ENCODE data around the gene AKT1S1. TPM values are rescaled to one million over a fixed set of nuclear protein-coding genes. Genes with fewer than 3 reads are reported as not detected.

Gene AKT1S1
- total RNA-seq, 2 experiments from 2014 or later: 17.5 to 18.9 TPM

DNA sequence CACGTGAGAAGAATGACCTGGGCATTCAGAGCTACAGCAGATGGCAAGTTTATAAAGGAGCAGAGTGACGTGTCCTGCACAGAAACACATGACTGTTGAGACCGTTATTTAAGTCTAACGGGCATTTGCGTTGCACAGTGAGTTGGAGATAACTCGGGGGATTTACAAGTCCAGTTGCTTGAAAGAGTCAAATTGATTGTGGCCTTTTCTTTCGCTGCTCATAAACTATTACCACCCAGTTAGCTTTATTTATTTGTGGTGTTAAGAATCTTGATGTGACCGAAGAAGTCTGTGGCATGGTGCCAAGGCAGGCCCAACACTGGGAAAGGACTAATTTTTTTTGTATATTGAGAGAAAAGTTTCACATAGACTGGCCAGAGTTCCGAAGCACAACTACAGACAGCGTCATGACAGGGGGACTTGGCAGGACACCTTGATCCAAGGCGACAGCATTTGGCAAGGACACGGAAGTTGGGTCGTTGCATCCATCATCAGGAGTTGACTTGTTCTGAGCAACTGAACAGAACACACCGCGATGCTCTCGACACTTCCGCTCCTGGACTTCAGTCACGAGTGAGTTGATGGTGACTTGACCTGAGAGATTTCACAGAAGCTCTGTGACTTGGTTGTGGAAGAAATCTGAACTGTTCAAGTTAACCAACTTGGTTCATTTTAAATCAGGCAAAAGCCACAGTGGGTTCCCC, 38.1 kb downstream of the AKT1S1 start:
- Mint-ChIP-seq H3K27ac (no peak overlapping the region), H3K4me3 (no peak overlapping the region), H3K9me3 (no peaks in the 10 kb centered on the region), H3K4me1 (peaks cover 3% of the 10 kb centered on the region), H3K27me3 (no peaks in the 10 kb centered on the region), H3K36me3 (ENCODE audit: low read depth) (peaks cover 34% of the 10 kb centered on the region)
- ChIA-PET CTCF (interaction anchor here (1.1 kb wide), 1 partner anchor 9 kb away, joined by 4 read pairs; no protein-coding TSS in a partner anchor), POLR2A (no interaction called here)
- no peak for DNase-seq

DNA sequence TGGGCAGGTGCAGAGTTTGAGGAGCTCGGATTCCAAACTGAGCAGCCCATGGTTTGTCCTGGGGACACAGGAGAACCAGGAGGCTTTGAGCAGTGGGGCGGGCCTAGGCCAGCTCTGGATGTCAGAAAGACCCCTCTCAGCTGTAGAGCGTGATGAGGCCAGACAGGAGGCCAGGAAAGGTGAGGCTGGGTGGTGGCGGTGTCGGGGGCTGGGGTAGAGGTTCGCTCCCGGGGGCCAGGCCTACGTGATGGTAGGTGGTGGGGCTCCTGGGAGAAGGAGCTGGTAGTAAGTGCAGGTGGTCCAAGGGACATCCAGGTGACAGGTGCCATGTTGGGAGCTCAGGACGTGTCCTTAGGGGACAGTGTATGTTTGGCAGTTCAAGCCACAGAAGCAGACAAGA, 39.7 kb downstream of the AKT1S1 start:
- ChIA-PET CTCF (interaction anchor here (0.6 to 1.6 kb wide), 2 partner anchors 13 to 1297 kb away, joined by 3 read pairs; no protein-coding TSS in a partner anchor), POLR2A (no interaction called here)
- Mint-ChIP-seq H3K27me3 (no peaks in the 10 kb centered on the region), H3K27ac (no peak overlapping the region), H3K9me3 (no peaks in the 10 kb centered on the region), H3K36me3 (ENCODE audit: low read depth) (peaks cover 40% of the 10 kb centered on the region), H3K4me1 (peaks cover 9% of the 10 kb centered on the region), H3K4me3 (no peak overlapping the region)
- DNase-seq: no peak

DNA sequence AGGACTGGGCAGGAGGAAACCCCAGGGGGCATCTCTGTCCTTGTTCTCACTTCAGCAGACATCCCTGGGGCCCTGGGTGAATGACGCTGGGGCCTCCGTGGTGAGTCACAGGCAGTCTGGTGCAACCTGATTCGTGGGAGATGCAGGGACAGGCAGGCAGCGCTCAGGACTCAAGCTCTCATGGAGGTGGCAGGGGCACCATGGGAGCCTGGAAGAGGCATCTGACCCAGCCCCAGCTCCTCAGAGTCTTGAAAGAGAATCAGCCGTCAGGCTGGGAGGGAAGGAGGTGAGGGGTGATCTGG, 40.2 kb downstream of the AKT1S1 start:
- Mint-ChIP-seq H3K4me1 (peaks cover 14% of the 10 kb centered on the region), H3K9me3 (no peaks in the 10 kb centered on the region), H3K4me3 (no peak overlapping the region), H3K27ac (peak overlapping the region; percentile 46), H3K36me3 (ENCODE audit: low read depth) (peaks cover 41% of the 10 kb centered on the region), H3K27me3 (no peaks in the 10 kb centered on the region)
- POLR2A ChIA-PET: no interaction called here
- no peak for DNase-seq
- CTCF ChIA-PET: interaction anchor here (1.6 kb wide), 1 partner anchor 13 kb away, joined by 3 read pairs; no protein-coding TSS in a partner anchor

DNA sequence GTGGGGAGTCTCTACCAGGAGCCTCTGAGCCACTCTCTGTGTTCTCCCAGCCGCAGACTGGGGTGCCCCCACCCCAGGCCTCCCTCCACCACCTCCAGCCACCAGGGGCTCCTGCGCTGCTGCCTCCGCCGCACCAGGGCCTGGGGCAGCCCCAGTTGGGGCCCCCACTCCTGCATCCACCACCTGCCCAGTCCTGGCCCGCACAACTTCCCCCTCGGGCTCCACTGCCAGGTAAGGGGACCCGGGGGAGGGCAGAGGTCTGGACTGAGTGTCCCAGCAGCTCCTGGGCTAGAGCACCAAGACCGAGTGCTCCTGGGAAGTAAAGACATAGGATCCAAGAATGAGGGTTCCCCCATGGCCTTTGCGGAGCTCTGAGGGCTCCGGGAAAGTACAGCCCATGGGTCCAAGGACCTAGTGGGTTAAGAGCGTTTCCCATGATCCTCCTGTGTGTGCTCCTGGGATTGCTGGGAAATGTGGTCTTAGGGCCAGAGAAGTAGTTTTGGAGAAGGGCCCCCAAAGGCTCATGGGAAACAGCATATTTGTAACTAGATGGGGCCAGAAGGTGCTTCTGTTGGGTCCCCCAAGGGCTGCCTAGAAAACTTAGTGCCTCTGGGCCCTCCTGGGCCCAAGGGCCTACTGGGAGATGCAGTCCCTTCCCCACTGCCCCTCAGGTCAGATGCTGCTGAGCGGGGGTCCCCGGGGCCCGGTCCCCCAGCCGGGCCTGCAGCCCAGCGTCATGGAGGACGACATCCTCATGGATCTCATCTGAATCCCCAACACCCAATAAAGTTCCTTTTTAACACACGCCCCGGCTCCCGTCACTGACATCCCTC, 40.8 kb downstream of the AKT1S1 start:
- Mint-ChIP-seq H3K4me1 (peaks cover 18% of the 10 kb centered on the region), H3K27me3 (no peaks in the 10 kb centered on the region), H3K36me3 (ENCODE audit: low read depth) (peaks cover 44% of the 10 kb centered on the region), H3K9me3 (no peaks in the 10 kb centered on the region), H3K27ac (no peak overlapping the region), H3K4me3 (no peak overlapping the region)
- no peak for DNase-seq
- CTCF ChIA-PET: interaction anchor here (1.6 kb wide), 1 partner anchor 12 kb away, joined by 3 read pairs; no protein-coding TSS in a partner anchor
- POLR2A ChIA-PET: no interaction called here

DNA sequence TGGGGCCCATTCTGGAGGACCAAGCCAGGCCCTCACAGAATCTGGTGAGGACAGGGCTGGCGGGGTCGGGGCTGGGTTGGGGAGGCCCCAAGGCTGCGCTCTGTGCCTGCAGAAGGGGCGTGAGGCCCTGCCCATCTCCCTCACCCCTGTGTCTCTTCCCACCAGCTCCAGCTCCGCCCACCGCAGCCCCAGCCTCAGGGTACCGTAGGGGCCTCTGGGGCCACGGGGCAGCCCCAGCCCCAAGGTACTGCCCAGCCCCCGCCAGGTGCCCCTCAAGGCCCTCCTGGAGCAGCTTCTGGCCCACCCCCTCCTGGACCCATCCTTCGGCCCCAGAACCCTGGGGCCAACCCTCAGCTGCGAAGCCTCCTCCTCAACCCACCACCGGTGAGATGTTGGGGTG, 41.6 kb downstream of the AKT1S1 start:
- Mint-ChIP-seq H3K27ac (no peak overlapping the region), H3K4me3 (no peak overlapping the region), H3K4me1 (peaks cover 20% of the 10 kb centered on the region), H3K9me3 (no peaks in the 10 kb centered on the region), H3K36me3 (ENCODE audit: low read depth) (peaks cover 44% of the 10 kb centered on the region), H3K27me3 (no peaks in the 10 kb centered on the region)
- ChIA-PET CTCF (interaction anchor here (3.1 kb wide), 1 partner anchor 14 kb away, joined by 13 read pairs; the partner anchor contains the start of gene PTOV1), POLR2A (no interaction called here)
- no peak for DNase-seq

DNA sequence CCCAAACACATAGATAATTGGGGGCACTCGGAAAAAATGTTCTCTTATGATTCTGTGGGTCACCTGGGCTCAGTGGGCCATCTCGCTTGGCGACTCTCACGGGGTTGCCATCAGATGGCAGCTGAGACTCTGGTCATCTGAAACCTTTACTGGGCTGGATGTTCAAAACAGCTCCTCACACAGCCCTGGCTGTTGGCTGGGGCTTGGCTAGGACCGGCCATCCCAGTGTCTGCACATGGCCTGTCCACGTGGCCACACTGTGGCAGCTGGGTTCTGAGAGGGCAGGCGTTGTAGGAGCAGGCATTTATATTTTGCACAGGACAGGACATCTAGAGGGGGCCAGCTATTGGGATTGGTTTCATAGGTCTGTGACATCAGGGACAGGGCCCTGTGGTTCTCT, 43.6 kb downstream of the AKT1S1 start:
- Mint-ChIP-seq H3K9me3 (no peaks in the 10 kb centered on the region), H3K36me3 (ENCODE audit: low read depth) (peaks cover 36% of the 10 kb centered on the region), H3K4me1 (peaks cover 20% of the 10 kb centered on the region), H3K27ac (no peak overlapping the region), H3K4me3 (no peak overlapping the region), H3K27me3 (no peaks in the 10 kb centered on the region)
- ChIA-PET CTCF (interaction anchor here (1.0 to 3.1 kb wide), 3 partner anchors 11 to 16 kb away, joined by 3 to 13 read pairs (median 4); partner anchors contain the start of gene PTOV1), POLR2A (no interaction called here)
- no peak for DNase-seq

DNA sequence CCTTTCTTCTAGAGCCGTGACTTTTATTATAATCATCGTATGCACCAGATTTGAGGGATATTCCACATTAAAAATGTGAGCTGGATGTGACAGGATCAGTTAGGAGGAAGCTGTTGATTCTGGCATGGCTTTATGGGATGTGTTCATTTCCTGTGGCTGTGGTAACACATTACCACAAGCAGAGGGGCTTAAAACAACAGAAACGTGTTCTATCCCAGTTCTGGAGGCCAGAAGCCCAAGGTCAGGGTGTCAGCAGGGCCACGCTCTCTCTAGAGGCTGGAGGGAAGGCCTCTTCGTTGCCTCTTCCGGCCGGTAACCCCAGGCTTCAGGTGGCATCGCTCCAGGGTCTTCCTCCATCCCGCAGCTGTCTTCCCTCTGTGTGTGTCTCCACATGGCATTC, 44.6 kb downstream of the AKT1S1 start:
- H3K4me3 Mint-ChIP-seq: no peak overlapping the region
- ChIA-PET POLR2A (interaction anchor here (0.6 kb wide), 1 partner anchor 691 kb away, joined by 5 read pairs; no protein-coding TSS in a partner anchor), CTCF (interaction anchor here (1.5 to 3.1 kb wide), 2 partner anchors 14 to 17 kb away, joined by 4 to 13 read pairs; partner anchors contain the start of gene PTOV1)
- peaks cover 18% of the 10 kb centered on the region for H3K4me1 Mint-ChIP-seq
- no peaks in the 10 kb centered on the region for H3K9me3 Mint-ChIP-seq
- H3K36me3 Mint-ChIP-seq (ENCODE audit: low read depth): peaks cover 30% of the 10 kb centered on the region
- H3K27ac Mint-ChIP-seq: no peak overlapping the region
- DNase-seq: no peak
- no peaks in the 10 kb centered on the region for H3K27me3 Mint-ChIP-seq

DNA sequence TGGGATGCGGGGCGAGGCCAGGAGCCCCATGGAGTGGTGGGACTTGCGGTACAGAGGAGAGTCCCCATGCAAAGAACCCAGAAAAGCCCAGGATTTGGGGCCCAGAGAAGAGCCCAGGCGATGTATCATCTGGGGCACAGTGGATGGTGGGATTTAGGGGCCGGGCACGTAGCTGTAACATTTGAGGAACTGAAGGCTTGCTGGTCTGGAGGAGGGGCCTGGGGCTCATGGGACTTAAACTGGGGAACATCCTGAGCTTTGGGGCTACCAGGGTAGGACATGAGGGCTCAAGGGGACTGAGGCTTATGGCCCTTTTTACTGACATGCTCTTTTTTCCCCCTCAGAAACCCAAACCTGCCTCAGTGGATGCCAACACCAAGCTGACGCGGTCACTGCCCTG, 45.6 kb downstream of the AKT1S1 start:
- POLR2A ChIA-PET: no interaction called here
- CTCF ChIA-PET: no interaction called here
- peaks cover 26% of the 10 kb centered on the region for H3K36me3 Mint-ChIP-seq (ENCODE audit: low read depth)

DNA sequence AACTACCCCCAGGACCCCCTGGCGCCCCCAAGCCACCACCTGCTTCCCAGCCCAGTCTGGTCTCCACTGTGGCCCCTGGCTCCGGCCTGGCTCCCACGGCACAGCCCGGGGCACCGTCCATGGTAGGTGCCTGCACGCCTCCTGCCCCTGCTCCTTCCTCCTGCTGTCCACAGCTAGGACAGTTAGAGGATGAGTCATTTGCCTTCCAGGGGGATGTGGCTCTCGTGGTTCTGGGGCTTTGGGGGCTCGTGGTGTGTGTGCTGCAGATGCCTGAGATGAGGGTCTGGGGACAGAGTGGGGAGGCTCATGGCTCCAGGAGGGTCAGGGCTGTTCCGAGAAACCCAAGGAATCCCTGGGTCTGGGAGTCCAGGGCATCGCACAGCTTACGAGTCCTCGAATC, 46.4 kb downstream of the AKT1S1 start:
- H3K4me1 Mint-ChIP-seq: peaks cover 17% of the 10 kb centered on the region
- H3K27ac Mint-ChIP-seq: no peak overlapping the region
- POLR2A ChIA-PET: no interaction called here
- no peak for DNase-seq
- no peaks in the 10 kb centered on the region for H3K27me3 Mint-ChIP-seq
- H3K4me3 Mint-ChIP-seq: no peak overlapping the region
- H3K9me3 Mint-ChIP-seq: no peaks in the 10 kb centered on the region
- CTCF ChIA-PET: interaction anchor here (1.7 kb wide), 1 partner anchor 11 kb away, joined by 5 read pairs; no protein-coding TSS in a partner anchor
- H3K36me3 Mint-ChIP-seq (ENCODE audit: low read depth): peaks cover 26% of the 10 kb centered on the region

More for the DNA sequence above, 45.6 kb downstream of the AKT1S1 start:
- H3K4me1 Mint-ChIP-seq: peaks cover 17% of the 10 kb centered on the region
- no peak for DNase-seq
- no peaks in the 10 kb centered on the region for H3K9me3 Mint-ChIP-seq
- no peak overlapping the region for H3K4me3 Mint-ChIP-seq
- H3K27ac Mint-ChIP-seq: no peak overlapping the region
- no peaks in the 10 kb centered on the region for H3K27me3 Mint-ChIP-seq

DNA sequence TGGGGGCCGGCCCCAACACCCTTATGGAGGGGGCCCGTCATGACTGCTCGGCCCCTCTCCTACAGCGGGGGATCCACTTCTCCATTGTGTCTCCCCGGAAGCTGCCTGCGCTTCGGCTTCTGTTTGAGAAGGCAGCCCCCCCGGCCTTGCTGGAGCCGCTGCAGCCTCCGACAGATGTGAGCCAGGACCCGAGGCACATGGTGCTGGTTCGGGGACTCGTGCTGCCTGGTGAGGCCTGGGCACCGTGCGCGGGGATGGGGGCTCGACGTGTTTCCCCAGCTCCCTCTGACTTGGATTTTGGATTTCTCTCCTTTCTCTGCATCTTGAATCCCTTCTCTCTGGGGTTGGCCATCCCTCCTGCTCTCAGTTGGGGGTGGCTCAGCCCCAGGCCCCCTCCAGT, 47.4 kb downstream of the AKT1S1 start:
- POLR2A ChIA-PET: no interaction called here
- Mint-ChIP-seq H3K27me3 (no peaks in the 10 kb centered on the region), H3K4me1 (peaks cover 17% of the 10 kb centered on the region), H3K4me3 (no peak overlapping the region), H3K9me3 (no peaks in the 10 kb centered on the region), H3K36me3 (ENCODE audit: low read depth) (peaks cover 19% of the 10 kb centered on the region), H3K27ac (no peak overlapping the region)
- CTCF ChIA-PET: interaction anchor here (1.7 kb wide), 1 partner anchor 10 kb away, joined by 5 read pairs; no protein-coding TSS in a partner anchor
- DNase-seq: no peak

DNA sequence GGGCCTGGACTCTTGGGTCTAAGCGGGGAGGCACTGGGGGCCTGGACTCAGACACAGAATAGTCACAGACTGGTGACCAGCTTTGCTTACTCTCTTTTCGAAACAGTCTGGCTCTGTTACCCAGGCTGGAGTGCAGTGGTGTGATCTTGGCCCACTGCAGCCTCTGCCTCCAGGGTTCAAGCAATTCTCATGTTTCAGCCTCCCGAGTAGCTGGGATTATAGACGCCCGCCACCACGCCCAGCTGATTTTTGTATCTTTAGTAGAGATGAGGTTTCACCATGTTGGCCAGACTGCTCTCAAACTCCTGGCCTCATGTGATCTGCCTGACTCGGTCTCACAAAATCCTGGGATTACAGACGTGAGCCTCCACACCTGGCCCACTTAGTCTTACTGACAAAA, 48.0 kb downstream of the AKT1S1 start:
- Mint-ChIP-seq H3K4me1 (peaks cover 17% of the 10 kb centered on the region), H3K9me3 (no peaks in the 10 kb centered on the region), H3K27me3 (no peaks in the 10 kb centered on the region), H3K27ac (no peak overlapping the region), H3K36me3 (ENCODE audit: low read depth) (peaks cover 17% of the 10 kb centered on the region), H3K4me3 (no peak overlapping the region)
- no peak for DNase-seq
- POLR2A ChIA-PET: no interaction called here
- CTCF ChIA-PET: interaction anchor here (1.7 kb wide), 1 partner anchor 10 kb away, joined by 5 read pairs; no protein-coding TSS in a partner anchor

DNA sequence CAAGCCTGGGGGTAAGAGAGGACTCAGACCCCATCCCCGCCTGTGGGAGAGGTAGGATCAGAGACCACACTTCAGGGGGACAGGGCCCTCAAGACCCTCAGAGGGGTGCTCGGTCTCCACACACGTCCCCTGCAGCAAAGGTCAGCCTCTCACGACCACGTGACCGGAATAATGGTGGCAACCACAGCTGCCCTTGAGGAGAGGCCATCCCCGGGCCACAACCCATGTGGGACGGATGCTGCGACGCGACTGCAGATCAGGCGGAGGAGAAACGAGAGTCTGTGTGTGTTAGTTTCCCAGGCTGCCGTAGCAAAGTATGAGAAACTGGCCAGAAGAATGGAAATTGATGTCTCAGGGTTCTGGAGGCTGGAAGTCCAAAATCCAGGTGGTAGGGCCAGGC, 50.1 kb downstream of the AKT1S1 start:
- DNase-seq: no peak
- Mint-ChIP-seq H3K27me3 (no peaks in the 10 kb centered on the region), H3K9me3 (no peaks in the 10 kb centered on the region)

DNA sequence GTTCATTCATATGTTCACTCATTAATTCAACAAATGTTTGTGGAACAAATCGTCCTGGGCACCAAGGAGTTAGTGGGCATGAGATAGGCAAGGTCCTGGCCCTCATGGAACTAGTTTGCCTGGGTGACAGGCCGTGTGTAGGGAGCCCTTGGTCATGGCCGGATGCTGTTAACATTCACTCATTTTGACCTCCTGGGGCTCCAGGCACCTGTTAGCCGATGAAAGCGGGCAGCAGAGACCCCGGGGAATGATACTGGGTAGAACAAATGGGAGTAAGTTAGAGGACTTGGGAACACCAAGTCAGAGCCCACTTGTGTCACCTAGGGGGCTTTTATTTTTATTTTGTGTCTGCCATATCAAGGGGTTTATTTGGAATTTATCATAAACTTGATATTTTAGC, 52.5 kb downstream of the AKT1S1 start:
- ChIA-PET POLR2A (no interaction called here), CTCF (interaction anchor here (0.6 to 1.0 kb wide), 2 partner anchors 12 to 13 kb away, joined by 3 read pairs; no protein-coding TSS in a partner anchor)
- H3K4me3 Mint-ChIP-seq: no peak overlapping the region

More for the DNA sequence above, 50.1 kb downstream of the AKT1S1 start:
- POLR2A ChIA-PET: no interaction called here
- Mint-ChIP-seq H3K4me1 (peaks cover 7% of the 10 kb centered on the region), H3K27ac (no peak overlapping the region), H3K36me3 (ENCODE audit: low read depth) (peaks cover 16% of the 10 kb centered on the region), H3K4me3 (no peak overlapping the region)
- CTCF ChIA-PET: no interaction called here

More for the DNA sequence above, 52.5 kb downstream of the AKT1S1 start:
- no peak overlapping the region for H3K27ac Mint-ChIP-seq
- DNase-seq: no peak
- peaks cover 15% of the 10 kb centered on the region for H3K36me3 Mint-ChIP-seq (ENCODE audit: low read depth)
- no peaks in the 10 kb centered on the region for H3K9me3 Mint-ChIP-seq
- H3K27me3 Mint-ChIP-seq: no peaks in the 10 kb centered on the region
- H3K4me1 Mint-ChIP-seq: peaks cover 9% of the 10 kb centered on the region
